Spleen (tissue), 7 donors: ENCODE data around the gene HCN3.

ENCODE experiments used
- CTCF ChIP-seq, 11 experiments: fragments of 200-600 bp in 7 of 11; fragments of 450-650 bp in 4 of 11; sonication (generic) in 4 of 11; IDR thresholded peaks in 8 of 11; conservative IDR thresholded peaks in 3 of 11; 1 replicate in 7 of 11; 2 replicates in 4 of 11; pipeline versions ENCODE4 v1.4.0 to v1.8.0; 2016 to 2021; ENCODE audit warnings: antibody characterized with exemption in 11 of 11, inconsistent platforms in 4 of 11, mild to moderate bottlenecking in 1 of 11
- POLR2A ChIP-seq, 3 donors: fragments of 450-650 bp; IDR thresholded peaks; one replicate each; pipeline ENCODE4 v1.5.1; 2017; ENCODE audit warnings: antibody characterized with exemption in 3 of 3, mild to moderate bottlenecking in 1 of 3
- POLR2AphosphoS5 ChIP-seq, 3 donors: sonication (generic); formaldehyde crosslinking; IDR thresholded peaks; one replicate each; pipeline ENCODE4 v1.5.1; 2017; ENCODE audit warnings: antibody characterized with exemption in 3 of 3
- donor health status: DM: no; HTN: no; CAD: no; lungs with moderate emphysema.
- donor health status: DM: no; HTN: no; CAD: no.
- donor health status: DM: no; HTN: no; CAD: no.

- TF ChIP-seq CTCF (IDR thresholded peaks at IDR 0.05 in 8 of 11, conservative IDR thresholded peaks at IDR 0.05 in 3 of 11) = no peak
- TF ChIP-seq POLR2AphosphoS5 (IDR thresholded peaks at IDR 0.05) = no peak
- no peak for TF ChIP-seq POLR2A (IDR thresholded peaks at IDR 0.05)
Observed at GRCh38 chr1:155325603-155325893, 48.3 kb downstream of the HCN3 start.
